GM19397 (cell line): ENCODE results near the gene BCKDK.
"Not testable (repeated sequence)": the region's sequence is repeated elsewhere in the genome, so short reads cannot be mapped to it uniquely, and the experiment has no call there.

ENCODE experiments used
- ATAC-seq: cut with Tn5 transposase; IDR thresholded peaks from one replicate; pipeline ENCODE4 v1.9.1; 2021; ENCODE audit warnings: mild to moderate bottlenecking, moderate library complexity; ENCODE audit not compliant: unreplicated experiment

Gene BCKDK

DNA sequence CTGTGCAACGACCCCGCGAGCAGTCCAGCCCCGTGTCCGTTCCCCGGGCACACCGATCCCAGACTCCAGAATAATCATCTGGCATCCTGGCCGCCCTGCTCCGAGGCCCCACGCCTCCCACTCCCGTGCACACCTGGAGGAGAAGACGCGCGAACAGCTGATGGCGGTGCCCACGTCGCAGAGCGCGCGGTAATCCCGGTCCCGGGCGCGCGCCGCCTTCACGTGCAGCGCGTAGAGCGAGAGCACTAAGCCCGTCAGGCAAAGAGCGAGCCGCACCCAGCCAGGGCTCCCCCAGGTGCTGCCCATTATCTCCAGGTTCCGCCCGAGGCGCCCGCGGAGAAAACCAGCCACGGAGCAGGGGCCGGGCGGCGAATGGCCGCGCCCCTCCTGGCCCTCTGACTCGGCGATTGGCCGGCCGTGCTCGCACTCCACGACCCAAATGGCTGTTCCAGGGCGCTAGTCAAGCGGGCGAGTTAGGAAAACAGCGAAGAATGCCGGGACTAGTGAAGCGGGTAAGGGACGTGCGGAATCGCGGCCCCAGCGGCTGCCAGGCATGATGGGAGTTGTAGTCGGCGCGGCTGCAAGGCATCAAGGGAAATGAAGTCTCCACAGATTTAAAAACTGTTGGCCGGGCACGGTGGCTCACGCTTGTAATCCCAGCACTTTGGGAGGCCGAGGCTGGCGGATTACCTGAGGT lies 13.6 kb upstream of the BCKDK start, which contains the start of gene VKORC1:
TSS of gene VKORC1 (minus strand) at position 374 of the 697 bp plus-strand sequence. CDS start at position 306, 68 bp downstream.
- peak; percentile 89 for ATAC-seq

DNA sequence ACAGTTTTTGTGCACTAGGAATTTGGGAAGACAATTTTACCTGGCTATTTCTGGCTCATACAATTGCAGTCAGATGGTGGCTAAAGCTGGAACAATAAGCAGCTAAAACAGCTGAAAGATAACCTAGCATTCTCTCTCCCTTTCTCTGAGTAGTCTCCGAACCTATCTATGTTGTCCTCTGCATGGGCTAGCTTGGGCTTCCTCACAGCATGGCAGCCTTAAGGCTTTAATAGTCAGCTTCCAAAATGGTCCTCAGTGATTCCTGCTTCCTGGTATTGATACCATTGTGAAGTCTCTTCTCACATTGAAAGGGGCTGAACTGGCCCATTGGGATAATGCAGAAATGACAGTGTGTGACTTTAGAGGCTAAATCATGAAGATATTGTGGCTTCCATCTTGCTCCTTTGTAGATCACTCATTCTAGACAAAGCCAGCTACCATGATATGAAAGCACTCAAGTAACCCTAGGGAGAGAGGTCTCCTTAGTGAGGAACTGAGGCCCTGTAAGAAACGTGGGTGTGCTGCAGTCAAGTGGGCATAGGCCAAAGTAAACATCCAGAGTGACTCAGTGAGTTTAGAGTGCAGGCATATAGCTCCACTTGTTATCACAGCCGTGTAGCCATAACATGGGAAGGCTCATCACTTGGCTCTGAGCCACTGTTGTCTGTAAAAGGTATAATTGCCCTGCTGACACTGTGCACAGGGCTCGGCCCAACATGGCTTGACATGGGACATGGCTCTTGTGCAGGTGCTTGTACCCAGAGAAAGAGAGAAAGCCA lies 8.1 kb upstream of the BCKDK start:
- ATAC-seq: no peak

- ATAC-seq: not testable (repeated sequence)
These were observed 7.1 kb upstream of the BCKDK start for GRCh38 chr16:31100876-31101641.

GRCh38 chr16:31105677-31106213 lies 2.4 kb upstream of the BCKDK start:
- peak; percentile 44 for ATAC-seq

GRCh38 chr16:31106509-31107464 lies 1.4 kb upstream of the BCKDK start:
- no peak for ATAC-seq

DNA sequence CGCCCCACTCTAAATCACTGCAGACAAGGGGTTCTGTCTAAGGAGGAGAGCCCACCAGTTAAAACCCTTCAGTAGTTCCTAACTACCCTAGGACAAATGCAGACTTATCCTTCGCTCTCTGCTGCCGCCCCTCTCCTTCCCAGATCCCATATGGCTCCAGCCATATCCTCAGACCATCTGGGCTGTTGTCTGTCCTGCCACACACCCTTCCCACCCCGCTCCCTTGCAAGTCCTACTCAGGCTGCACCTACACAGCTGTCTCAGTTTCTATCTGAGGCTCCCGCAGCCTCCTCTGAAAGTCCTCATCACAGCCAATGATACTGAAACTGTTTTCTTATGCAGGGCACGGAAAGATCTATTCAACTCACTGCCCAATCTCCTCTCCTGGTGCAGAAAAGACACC lies 720 bp upstream of the BCKDK start:
- no peak for ATAC-seq

- peak; percentile 10 for ATAC-seq
These were observed 790 bp downstream of the BCKDK start for GRCh38 chr16:31108794-31109558.

DNA sequence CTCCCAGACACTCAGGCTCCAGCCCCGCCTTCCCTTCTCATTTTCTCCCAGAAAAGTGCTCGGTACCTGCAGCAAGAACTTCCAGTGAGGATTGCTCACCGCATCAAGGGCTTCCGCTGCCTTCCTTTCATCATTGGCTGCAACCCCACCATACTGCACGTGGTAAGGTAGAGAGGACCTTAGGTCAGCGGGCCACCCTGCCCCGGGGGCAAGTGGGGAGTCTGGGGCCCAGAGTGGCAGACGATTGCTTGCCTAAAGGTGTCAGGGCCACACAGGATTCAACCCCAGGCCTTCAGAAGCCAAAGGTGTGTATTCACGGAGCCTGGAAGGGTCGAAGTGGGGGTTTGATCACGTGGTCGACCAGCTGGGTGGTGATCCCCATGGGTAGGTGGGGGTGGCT lies 1.4 kb downstream of the BCKDK start:
- no peak for ATAC-seq

- ATAC-seq: no peak
These were observed 2.2 kb downstream of the BCKDK start for GRCh38 chr16:31110106-31111034.

GRCh38 chr16:31111881-31112466 lies 3.8 kb downstream of the BCKDK start:
- no peak for ATAC-seq

- no peak for ATAC-seq
These were observed 4.5 kb downstream of the BCKDK start for GRCh38 chr16:31112711-31113110.

- no peak for ATAC-seq
These were observed 5.2 kb downstream of the BCKDK start for GRCh38 chr16:31113121-31114120.

DNA sequence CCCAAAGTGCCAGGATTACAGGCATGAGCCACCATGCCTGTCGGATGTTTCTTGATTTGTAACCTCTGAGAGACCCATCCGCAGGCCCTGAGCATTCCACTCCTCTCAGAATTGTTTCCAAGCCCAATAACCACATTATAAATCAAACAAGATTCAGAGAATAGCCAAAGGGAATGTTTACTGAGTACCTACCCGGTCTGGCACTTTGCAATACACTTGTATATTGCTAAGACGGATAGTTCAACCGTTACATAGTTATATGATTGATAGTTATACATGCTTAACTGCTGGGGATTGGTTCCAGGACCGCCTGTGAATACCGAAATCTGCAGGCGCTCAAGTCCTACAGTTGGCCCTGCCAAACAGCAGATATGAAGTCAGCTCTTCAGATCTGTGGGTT lies 6.3 kb downstream of the BCKDK start:
- no peak for ATAC-seq

GRCh38 chr16:31117384-31118222 lies 9.4 kb downstream of the BCKDK start, which contains the start of gene KAT8:
KAT8 (plus strand) TSS chr16:31117664; CDS start chr16:31117682, 18 bp downstream.
- peak; percentile 88 for ATAC-seq
